ENCODE results near the gene GJA4. TPM values are rescaled to one million over a fixed set of nuclear protein-coding genes. Genes with fewer than 3 reads are reported as not detected.
"Not testable (repeated sequence)": the region's sequence is repeated elsewhere in the genome, so short reads cannot be mapped to it uniquely, and the experiment has no call there.

Gene GJA4
- total RNA-seq, 1 donor, result not detected

DNA sequence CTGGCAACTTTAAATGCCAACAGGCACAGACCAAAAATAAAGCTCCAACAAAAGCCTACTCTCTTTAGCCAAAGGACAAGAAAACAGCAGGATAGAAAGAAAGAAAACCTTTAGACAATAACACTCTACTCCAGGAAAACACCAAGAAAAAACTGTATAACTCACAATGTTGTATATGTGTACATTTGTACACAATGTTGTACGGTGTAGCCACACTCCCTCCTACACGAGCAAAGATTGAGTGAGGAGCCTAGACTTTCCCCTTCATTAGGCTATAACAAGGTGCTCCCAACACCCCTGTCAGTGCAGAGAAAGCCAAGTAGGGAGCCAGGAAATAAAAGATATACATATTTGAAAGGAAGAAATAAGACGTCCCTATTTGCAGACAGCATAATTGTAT lies 24.0 kb downstream of the GJA4 start:
- DNase-seq (ENCODE audit: low read depth), result no peak
- TF ChIP-seq, protein P1, sequence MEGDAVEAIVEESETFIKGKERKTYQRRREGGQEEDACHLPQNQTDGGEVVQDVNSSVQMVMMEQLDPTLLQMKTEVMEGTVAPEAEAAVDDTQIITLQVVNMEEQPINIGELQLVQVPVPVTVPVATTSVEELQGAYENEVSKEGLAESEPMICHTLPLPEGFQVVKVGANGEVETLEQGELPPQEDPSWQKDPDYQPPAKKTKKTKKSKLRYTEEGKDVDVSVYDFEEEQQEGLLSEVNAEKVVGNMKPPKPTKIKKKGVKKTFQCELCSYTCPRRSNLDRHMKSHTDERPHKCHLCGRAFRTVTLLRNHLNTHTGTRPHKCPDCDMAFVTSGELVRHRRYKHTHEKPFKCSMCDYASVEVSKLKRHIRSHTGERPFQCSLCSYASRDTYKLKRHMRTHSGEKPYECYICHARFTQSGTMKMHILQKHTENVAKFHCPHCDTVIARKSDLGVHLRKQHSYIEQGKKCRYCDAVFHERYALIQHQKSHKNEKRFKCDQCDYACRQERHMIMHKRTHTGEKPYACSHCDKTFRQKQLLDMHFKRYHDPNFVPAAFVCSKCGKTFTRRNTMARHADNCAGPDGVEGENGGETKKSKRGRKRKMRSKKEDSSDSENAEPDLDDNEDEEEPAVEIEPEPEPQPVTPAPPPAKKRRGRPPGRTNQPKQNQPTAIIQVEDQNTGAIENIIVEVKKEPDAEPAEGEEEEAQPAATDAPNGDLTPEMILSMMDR (IDR thresholded peaks at IDR 0.05; ENCODE audit: insufficient read depth, low read length), result no peak
- H3K4me3 ChIP-seq (ENCODE audit: low read depth, low read length), result no peak overlapping the region

DNA sequence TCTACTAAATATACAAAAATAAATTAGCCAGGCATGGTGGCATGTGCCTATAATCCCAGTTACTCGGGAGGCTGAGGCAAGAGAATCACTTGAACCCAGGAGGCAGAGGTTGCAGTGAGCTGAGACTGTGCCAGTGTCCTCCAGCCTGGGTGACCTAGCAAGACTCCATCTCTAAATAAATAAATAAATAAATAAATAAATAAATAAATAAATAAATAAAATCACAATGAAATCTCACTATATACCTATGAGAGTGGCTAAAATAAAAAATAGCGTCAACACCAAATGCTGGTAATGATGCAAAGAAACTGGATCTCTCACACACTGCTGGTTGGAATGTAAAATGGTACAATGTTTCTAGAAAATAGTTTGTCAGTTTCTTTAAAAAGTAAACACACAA lies 26.1 kb downstream of the GJA4 start:
- DNase-seq (ENCODE audit: low read depth); H3K4me3 ChIP-seq (ENCODE audit: low read depth, low read length): not testable (repeated sequence)

- no peak for DNase-seq (ENCODE audit: low read depth)
- TF ChIP-seq, protein P1 (IDR thresholded peaks at IDR 0.05; ENCODE audit: insufficient read depth, low read length), result no peak
- no peak overlapping the region for H3K4me3 ChIP-seq (ENCODE audit: low read depth, low read length)
These were observed 29.4 kb downstream of the GJA4 start for GRCh38 chr1:34822202-34822601.

- TF ChIP-seq, protein P1 (IDR thresholded peaks at IDR 0.05; ENCODE audit: insufficient read depth, low read length), result no peak
- DNase-seq (ENCODE audit: low read depth), result no peak
- no peak overlapping the region for H3K4me3 ChIP-seq (ENCODE audit: low read depth, low read length)
These were observed 32.1 kb downstream of the GJA4 start for GRCh38 chr1:34824817-34825454.

GRCh38 chr1:34825455-34826091 lies 32.8 kb downstream of the GJA4 start:
- no peak for DNase-seq (ENCODE audit: low read depth)
- H3K4me3 ChIP-seq (ENCODE audit: low read depth, low read length), result no peak overlapping the region
- TF ChIP-seq, protein P1 (IDR thresholded peaks at IDR 0.05; ENCODE audit: insufficient read depth, low read length), result no peak

- TF ChIP-seq, protein P1 (IDR thresholded peaks at IDR 0.05; ENCODE audit: insufficient read depth, low read length), result no peak
- no peak for DNase-seq (ENCODE audit: low read depth)
- H3K4me3 ChIP-seq (ENCODE audit: low read depth, low read length), result no peak overlapping the region
These were observed 34.6 kb downstream of the GJA4 start for GRCh38 chr1:34827341-34827941.

- no peak overlapping the region for H3K4me3 ChIP-seq (ENCODE audit: low read depth, low read length)
- DNase-seq (ENCODE audit: low read depth), result no peak
- TF ChIP-seq, protein P1 (IDR thresholded peaks at IDR 0.05; ENCODE audit: insufficient read depth, low read length), result no peak
These were observed 35.8 kb downstream of the GJA4 start for GRCh38 chr1:34828611-34829010.
